Urinary bladder (tissue), 4 donors: ENCODE results near the gene ZNF629. TPM values are rescaled to one million over a fixed set of nuclear protein-coding genes. Genes with fewer than 3 reads are reported as not detected.

Source experiments
- DNase-seq: peaks from one replicate; pipeline ENCODE4 v3.0.0-alpha.2; 2015; ENCODE audit errors: extremely low spot score
- H3K27ac ChIP-seq: one replicate; pipeline ENCODE4 v1.5.1; 2013; ENCODE audit warnings: low read depth, mild to moderate bottlenecking, moderate library complexity
- H3K36me3 ChIP-seq: one replicate; pipeline ENCODE4 v1.6.1; 2013; ENCODE audit warnings: mild to moderate bottlenecking, moderate library complexity; ENCODE audit not compliant: insufficient read depth
- H3K4me1 ChIP-seq: one replicate; pipeline ENCODE4 v1.6.1; 2013; ENCODE audit warnings: mild to moderate bottlenecking, moderate library complexity; ENCODE audit not compliant: insufficient read depth
- H3K4me3 ChIP-seq: one replicate; pipeline ENCODE4 v1.5.1; 2013; ENCODE audit warnings: low read depth, low read length
- WGBS: extraction: QIAGEN DNeasy Blood & Tissue Kit; methylation state at CpG from one replicate; pipeline ENCODE4 v1.1.7; 2013; 5-methylcytosine and 5-hydroxymethylcytosine counted together
- polyA plus RNA-seq: library from polyadenylated mRNA; stranded (reverse); fragments of 200-250 nt; gene quantifications from one replicate; pipeline ENCODE4 v1.2.3, GENCODE V29; 2013
- total RNA-seq: library from RNA; depleted of rRNA; stranded (reverse); fragments of >200 nt; gene quantifications from one replicate; pipeline ENCODE4 v1.2.3, GENCODE V29; 2014
- donor health status: healthy with polysubstance abuse.
- donor health status: healthy.

The ZNF629 gene
- total and polyA plus RNA-seq, 2 donors, result 7.2 to 11.2 TPM

DNA sequence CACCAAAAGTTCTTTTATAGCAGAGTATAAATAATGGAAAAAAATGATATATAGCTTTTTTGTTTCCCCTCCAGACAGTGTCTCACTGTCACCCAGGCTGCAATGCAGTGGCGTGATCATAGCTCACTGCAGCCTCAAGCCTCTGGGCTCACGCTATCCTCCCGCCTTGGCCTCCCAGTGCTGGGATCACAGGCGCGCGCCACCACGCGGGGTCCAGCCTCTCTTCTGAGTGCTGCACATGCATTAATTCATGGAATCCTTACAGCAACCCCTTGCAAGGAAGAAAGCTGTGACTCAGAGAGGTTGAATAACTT is 18.0 kb upstream of the ZNF629 start:
- H3K36me3 ChIP-seq, result no peaks in the 10 kb centered on the region
- 38% methylated on average over 8 of the region's 8 CpGs for WGBS
- H3K4me3 ChIP-seq, result peak overlapping the region; percentile 58
- no peak overlapping the region for H3K27ac ChIP-seq
- no peaks in the 10 kb centered on the region for H3K4me1 ChIP-seq
- no peak for DNase-seq

DNA sequence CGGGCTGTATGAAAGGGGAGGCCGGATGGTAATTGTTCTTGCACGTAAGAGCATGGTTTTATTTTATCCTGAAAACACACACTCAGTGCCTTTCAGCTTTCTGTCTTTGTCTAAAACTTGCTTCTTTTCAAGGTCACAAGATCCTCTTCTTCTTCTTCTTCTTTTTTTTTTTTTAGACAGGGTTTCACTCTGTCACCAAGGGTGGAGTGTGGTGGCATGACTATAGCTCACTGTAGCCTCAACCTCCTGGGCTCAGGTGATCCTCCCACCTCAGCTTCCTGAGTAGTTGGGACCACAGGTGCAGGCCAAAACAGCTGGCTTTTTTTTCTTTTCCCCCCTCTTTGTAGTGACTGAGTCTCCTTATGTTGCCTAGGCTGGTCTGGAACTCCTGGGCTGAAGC is 15.9 kb upstream of the ZNF629 start:
- Histone ChIP-seq H3K4me3 (no peak overlapping the region), H3K4me1 (no peaks in the 10 kb centered on the region), H3K36me3 (no peaks in the 10 kb centered on the region), H3K27ac (no peak overlapping the region)
- 71% methylated on average over 3 of the region's 3 CpGs for WGBS
- no peak for DNase-seq

DNA sequence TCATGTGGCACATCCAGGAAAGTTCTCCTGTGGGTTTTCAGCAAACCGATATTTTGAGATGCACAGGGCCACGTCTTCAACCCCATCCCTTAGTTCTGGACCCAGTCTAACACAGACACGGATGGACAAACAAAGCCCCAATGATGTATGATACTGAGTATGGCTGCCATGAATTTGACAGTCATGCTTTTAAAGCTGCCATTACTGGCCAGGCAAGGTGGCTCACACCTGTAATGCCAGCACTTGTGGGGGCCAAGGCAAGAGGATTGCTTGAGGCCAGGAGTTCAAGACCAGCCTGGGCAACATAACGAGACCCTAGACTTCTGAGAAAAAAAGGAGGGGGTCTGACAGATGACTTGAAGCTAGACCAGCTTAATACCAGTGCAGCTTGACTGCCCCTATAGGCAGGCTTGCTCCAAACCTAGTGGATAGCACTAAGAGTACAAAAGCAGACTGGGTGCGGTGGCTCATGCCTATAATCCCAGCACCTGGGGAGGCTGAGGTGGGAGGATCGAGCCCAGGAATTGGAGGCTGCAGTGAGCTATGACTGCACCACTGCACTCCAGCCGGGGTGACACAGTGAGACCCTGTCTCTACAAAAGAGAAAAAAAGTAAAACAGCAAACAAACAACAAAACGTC is 10.8 kb upstream of the ZNF629 start:
- Histone ChIP-seq H3K36me3 (no peaks in the 10 kb centered on the region), H3K4me3 (no peak overlapping the region), H3K27ac (no peak overlapping the region), H3K4me1 (no peaks in the 10 kb centered on the region)
- DNase-seq, result no peak
- 71% methylated on average over 8 of the region's 8 CpGs for WGBS

DNA sequence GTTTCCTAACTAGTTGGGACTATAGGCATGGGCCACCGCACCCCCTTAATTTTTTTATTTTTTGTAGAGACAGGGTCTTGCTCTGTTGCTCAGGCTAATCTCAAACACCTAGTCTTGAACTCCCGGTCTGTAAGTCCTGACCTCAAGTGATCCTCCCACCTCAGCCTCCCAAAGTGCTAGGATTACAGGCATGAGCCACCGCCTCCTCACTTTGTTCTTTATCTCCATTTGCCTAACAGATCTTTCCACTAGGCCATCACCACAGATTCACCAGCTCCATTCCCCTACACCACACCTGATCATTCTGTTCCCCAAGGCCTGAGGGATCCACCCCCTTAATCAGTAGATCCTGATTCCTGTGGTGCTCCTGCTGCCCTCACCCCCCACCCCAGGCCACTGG is 7.6 kb upstream of the ZNF629 start:
- no peaks in the 10 kb centered on the region for H3K36me3 ChIP-seq
- WGBS, result 87% methylated on average over 3 of the region's 3 CpGs
- H3K4me1 ChIP-seq, result no peaks in the 10 kb centered on the region
- no peak overlapping the region for H3K27ac ChIP-seq
- H3K4me3 ChIP-seq, result no peak overlapping the region
- no peak for DNase-seq

DNA sequence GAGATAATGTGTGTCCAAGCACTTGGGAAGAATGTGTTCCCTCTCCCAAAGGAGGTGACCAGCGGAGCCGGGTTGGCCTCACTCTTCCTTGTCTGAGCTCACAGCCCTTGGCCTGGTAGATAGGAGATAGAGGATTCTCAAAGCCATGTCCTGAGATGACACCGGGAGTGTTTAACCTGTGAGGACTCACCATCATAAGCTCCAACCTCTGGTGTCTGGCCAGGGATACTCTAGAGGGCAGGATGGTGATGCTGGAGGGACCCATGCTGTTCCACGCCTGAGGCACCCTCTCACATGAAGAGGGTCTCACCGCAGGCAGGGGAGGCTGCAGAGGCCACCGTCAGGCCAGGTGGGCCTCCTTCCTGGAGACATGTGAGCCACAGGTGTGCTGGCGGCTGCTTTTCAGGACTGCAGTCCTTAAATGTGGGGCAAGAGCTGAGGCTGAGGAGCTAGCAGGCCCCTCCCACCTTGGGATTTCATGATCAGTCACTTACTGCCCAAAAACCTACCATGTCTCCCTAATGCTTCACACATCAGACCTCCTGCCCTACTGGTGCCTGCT is 6.6 kb upstream of the ZNF629 start:
- DNase-seq, result no peak
- Histone ChIP-seq H3K27ac (no peak overlapping the region), H3K4me3 (no peak overlapping the region), H3K36me3 (no peaks in the 10 kb centered on the region), H3K4me1 (no peaks in the 10 kb centered on the region)
- WGBS, result 84% methylated on average over 7 of the region's 7 CpGs

DNA sequence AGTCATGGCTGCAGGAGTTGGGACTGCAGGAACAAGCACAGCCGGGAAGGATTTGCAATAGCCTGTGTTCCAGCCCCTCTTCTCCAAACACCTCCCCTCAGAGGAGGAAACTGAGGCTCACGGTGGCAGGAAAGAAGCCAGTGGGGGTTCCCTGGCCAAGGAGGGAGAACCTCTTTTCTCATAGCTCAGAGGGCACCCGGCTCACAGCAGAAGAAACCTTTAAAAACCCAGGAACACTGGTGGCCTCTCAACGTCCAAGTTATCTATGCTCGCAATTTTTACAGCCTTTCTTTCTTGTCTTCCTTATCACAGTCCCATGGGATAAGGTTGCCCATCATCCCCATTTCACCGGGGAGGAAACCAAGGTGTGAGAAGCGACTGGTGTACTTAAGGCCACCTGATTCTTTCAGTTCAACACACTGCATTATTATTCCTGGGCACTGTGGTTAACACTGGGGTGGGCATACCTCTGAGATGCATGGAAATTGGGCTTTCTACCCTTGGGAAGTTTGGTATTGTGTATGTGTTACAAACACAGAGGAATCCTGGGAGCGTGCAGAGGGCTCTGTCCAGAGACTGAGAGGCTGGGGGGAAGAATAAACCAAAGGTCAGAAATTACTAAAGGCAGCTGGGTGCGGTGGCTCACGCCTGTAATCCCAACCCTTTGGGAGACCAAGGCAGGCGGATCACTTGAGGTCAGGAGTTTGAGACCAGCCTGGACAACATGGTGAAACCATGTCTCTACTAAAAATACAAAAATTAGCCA is 791 bp upstream of the ZNF629 start:
- DNase-seq, result no peak
- H3K4me1 ChIP-seq, result no peaks in the 10 kb centered on the region

DNA sequence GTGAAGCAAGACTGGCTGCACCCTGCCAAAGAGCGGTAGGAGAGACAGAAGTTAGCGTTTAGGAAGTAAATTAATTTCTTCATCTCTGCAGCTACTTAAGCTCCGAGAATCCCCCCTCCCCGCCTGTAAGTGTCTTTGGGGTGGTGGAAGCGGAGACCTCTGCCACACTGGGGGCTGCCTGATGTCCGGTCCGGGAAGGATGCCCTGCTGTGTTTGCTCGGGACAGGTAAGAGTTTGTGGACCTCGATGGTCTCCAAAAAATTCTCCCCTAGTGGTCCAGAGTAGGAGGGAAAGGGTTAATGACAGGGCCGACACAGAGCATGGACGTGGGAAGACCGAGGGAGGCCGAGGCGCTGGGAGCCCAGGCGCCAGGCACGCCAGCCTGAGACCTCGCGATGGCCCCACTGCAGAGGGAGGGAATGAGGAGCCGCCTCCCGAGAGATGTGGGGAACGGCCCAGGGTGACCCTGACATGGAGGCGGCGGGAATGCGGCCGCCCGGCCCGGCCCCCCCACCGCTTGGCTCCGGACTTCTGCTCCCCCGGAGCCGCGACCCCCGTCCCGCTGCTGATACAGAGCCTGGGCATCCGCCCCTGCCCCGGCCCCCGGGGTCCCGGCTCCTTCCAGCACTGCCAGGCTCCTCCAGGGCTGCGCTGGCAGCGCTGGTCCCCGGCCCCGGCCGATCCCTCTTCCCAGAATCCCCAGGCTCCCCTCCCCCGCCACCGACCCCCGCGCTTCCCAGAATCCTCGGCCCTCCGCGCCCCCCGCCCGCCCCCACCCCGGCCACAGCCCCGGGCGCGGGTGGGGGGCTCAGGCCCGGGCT is 680 bp downstream of the ZNF629 start:
- Histone ChIP-seq H3K4me3 (peak overlapping the region; percentile 97), H3K27ac (peak overlapping the region; percentile 55), H3K36me3 (no peaks in the 10 kb centered on the region), H3K4me1 (no peaks in the 10 kb centered on the region)
- WGBS, result 3% methylated on average over 57 of the region's 57 CpGs
- DNase-seq, result no peak

More for the DNA sequence above, 791 bp upstream of the ZNF629 start:
- 32% methylated on average over 11 of the region's 11 CpGs for WGBS
- Histone ChIP-seq H3K27ac (peak overlapping the region; percentile 55), H3K4me3 (peak overlapping the region; percentile 97), H3K36me3 (no peaks in the 10 kb centered on the region)

DNA sequence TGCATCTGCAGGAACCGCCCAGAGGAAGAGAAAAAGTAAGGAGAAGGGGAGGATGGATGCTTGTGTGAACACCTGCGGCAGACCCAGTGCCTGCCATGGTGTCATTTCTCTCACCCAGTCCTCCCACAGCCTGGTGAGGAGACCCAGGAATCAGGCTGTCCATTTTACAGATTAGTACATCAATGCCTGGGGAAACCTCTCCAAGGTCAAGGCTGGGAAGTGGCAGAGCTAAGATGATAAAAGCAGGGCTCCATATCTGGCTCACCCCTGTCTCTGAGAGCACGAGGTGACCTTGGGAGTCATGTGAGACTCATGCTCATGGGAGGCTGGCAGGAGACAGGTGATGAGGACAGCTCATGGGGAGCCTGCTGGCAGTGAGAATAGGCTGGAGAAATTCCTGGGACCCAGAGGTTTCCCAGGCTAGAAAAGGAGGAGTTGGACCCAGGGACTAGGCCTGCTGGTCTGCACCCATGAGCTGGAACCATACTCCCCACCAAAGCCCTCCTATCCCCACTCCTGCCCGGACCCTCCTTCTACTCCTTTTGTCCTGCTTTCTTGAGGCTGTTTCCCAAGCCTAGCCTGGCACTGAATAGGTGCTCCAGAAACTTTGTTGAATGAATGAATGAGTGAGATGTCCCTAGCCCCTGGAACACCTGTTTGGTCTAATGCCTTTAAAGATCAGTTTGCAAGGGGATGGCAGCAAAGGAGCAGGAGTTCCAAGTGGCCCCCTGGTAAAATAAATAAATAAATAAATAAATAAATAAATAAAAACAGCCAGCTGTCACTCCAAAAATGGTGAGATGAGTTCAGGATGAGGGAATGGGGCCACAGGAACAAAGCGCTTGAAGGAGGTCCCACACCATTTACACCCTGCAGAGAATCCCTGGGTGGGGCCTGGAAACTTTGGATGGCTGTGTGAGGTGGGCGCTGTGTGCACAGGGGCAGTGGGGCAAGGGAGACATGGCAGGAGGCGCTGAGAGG is 1.6 kb downstream of the ZNF629 start:
- DNase-seq, result no peak
- Histone ChIP-seq H3K4me3 (no peak overlapping the region), H3K36me3 (no peaks in the 10 kb centered on the region), H3K4me1 (no peaks in the 10 kb centered on the region), H3K27ac (no peak overlapping the region)
- 76% methylated on average over 7 of the region's 7 CpGs for WGBS

DNA sequence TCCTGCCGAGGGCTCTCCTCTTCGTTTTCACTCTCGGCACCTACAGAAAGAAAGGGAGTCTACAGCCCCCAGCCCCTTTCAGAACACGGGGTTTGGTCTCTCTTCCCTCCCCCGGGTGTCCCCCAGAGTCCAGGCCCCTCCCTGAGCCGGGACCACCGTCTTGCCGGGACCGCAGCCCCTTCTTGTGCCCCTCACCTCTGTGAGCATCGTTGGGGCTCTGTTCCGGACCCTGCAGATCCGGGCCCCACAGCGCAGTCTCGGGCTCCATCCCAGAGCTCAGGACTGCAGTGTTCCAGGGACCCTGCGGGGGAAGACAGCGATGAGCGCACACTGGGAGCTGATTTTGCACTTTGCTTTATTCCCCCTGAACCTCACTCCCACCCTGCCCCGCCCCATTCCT is 2.8 kb downstream of the ZNF629 start:
- no peaks in the 10 kb centered on the region for H3K4me1 ChIP-seq
- no peaks in the 10 kb centered on the region for H3K36me3 ChIP-seq
- H3K4me3 ChIP-seq, result no peak overlapping the region
- 87% methylated on average over 18 of the region's 18 CpGs for WGBS
- DNase-seq, result no peak
- H3K27ac ChIP-seq, result no peak overlapping the region

DNA sequence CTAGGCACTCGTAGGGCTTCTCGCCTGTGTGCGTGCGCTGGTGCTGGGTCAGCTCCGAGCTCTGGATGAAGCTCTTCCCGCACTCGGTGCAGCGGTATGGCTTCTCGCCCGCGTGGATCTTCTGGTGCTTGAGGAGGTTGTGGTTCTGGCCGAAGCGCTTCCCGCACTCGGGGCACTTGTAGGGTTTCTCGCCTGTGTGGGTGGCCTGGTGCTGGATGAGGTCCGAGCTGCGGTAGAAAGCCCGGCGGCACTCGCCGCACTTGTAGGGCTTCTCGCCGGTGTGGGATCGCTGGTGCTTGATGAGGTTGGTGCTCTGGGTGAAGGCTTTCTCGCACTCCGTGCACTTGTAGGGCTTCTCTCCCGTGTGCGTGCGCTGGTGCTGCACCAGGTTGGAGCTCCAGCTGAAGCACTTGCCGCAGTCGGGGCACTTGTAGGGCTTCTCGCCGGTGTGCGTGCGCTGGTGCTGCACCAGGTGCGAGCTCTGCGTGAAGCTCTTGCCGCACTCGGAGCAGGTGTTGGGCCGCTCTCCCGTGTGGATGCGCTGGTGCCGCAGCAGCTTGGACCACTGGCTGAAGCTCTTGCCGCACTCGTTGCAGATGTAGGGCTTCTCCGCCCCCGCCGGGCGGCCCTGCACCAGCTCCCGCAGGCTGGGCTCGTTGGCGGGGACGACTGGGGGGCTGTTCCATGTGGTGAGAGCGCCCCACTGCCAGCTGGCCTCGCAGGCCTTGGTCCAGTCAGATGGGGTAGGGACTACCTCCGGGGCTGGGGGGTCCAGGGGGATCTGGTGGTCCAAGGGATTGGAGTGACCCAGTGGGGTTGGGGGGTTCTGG is 3.5 kb downstream of the ZNF629 start:
- WGBS, result 94% methylated on average over 57 of the region's 57 CpGs
- DNase-seq, result no peak

DNA sequence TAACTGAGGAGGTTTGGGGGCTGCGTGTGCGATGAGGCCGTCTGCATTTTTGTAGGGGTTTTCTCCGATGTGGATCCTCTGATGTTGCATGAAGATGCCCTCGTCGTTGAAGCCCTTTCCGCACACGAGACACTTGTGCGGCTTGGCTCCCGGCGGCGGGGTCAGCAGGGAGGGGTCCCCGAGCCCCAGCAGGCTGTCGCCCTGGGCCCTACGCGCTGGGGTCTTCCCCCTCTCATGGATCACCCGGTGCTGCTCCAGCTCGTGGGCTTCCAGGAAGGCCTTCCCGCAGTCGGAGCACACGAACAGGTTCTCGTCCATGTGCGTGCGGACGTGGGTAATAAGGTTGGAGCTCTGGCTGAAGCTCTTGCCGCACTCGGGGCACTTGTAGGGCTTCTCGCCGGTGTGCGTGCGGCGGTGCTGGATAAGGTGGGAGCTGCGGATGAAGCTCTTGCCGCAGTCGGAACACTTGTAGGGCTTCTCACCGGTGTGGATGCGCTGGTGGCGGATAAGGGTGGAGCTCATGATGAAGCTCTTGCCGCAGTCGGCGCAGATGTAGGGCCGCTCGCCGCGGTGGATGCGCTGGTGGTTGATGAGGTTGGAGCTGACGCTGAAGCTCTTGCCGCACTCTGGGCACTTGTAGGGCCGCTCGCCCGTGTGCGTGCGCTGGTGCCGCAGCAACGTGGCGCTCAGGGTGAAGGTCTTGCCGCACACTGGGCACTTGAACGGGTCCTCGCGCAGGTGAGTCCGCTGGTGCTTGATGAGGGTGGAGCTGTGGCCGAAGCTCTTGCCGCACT is 4.3 kb downstream of the ZNF629 start:
- WGBS, result 96% methylated on average over 63 of the region's 63 CpGs
- no peaks in the 10 kb centered on the region for H3K36me3 ChIP-seq

More for the DNA sequence above, 3.5 kb downstream of the ZNF629 start:
- Histone ChIP-seq H3K4me1 (no peaks in the 10 kb centered on the region), H3K27ac (no peak overlapping the region), H3K4me3 (no peak overlapping the region), H3K36me3 (no peaks in the 10 kb centered on the region)

DNA sequence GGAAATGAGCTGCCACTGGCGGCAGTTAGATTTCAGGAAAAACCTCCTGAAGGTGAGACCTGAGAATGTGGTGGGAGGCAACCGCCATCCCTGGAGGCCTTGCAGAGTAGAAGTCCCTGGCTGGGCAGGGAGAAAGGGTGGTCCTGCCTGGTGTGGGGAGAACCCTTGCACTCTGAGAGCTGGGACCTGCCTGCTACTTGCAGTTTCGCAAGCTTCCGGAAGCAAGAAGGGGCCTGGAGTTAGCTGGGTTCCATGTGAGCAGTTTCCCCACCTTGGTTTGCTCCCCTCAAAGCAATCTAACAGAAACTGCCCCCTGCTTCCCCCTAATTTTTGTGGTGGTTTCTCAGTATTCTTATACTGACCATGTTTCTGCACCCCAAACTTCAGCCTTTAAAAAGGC is 6.5 kb downstream of the ZNF629 start:
- no peak overlapping the region for H3K27ac ChIP-seq
- no peaks in the 10 kb centered on the region for H3K36me3 ChIP-seq
- H3K4me3 ChIP-seq, result no peak overlapping the region
- WGBS, result 84% methylated on average over 4 of the region's 4 CpGs
- H3K4me1 ChIP-seq, result no peaks in the 10 kb centered on the region
- no peak for DNase-seq

More for the DNA sequence above, 4.3 kb downstream of the ZNF629 start:
- no peak overlapping the region for H3K4me3 ChIP-seq
- no peaks in the 10 kb centered on the region for H3K4me1 ChIP-seq
- H3K27ac ChIP-seq, result no peak overlapping the region
- no peak for DNase-seq
